Peyer's patch (tissue), 4 donors: ENCODE results near the gene FAM131B.

Experiments
- CTCF ChIP-seq, 6 experiments: fragments of 450-650 bp in 4 of 6; fragments of 200-600 bp in 2 of 6; sonication (generic) in 1 of 6; IDR thresholded peaks; one replicate each; pipeline ENCODE4 v1.5.1; 2017 to 2019; ENCODE audit warnings: antibody characterized with exemption in 6 of 6, mild to moderate bottlenecking in 3 of 6, moderate library complexity in 1 of 6
- POLR2A ChIP-seq, 2 donors: fragments of 450-650 bp; IDR thresholded peaks; one replicate each; pipeline ENCODE4 v1.5.1; 2017; ENCODE audit warnings: antibody characterized with exemption in 2 of 2, mild to moderate bottlenecking in 2 of 2, moderate library complexity in 2 of 2

GRCh38 chr7:143320620-143321019, 41.9 kb downstream of the FAM131B start:
- TF ChIP-seq POLR2A (IDR thresholded peaks at IDR 0.05) (no peak), CTCF (IDR thresholded peaks at IDR 0.05) (no peak)
